ENCODE results near the gene TRIM49B. TPM values are rescaled to one million over a fixed set of nuclear protein-coding genes. Genes with fewer than 3 reads are reported as not detected.

The TRIM49B gene
- not detected in 2 replicates for total RNA-seq

GRCh38 chr11:49028523-49028922, at the start of gene TRIM49B:
TRIM49B (plus strand) TSS chr11:49028823; CDS start chr11:49031600, 2,777 bp downstream.

GRCh38 chr11:48983785-48984184, 44.8 kb upstream of the TRIM49B start, which contains the start of gene TRIM51G:
TRIM51G (minus strand) TSS chr11:48983885; CDS start chr11:48981695, 2,190 bp downstream.

GRCh38 chr11:49059012-49059411, 30.4 kb downstream of the TRIM49B start, which contains the start of gene TRIM64C:
TRIM64C (minus strand) TSS chr11:49059112; CDS start chr11:49059112, 0 bp downstream.

Other genes with a start within 250 kb of the TRIM49B start
- gene TRIM51G, start 44.9 kb upstream of the TRIM49B start, total RNA-seq, result not detected in 2 replicates
- gene TRIM64C, start 30.3 kb downstream of the TRIM49B start, total RNA-seq, result not detected in 2 replicates
- gene FOLH1, start 179.8 kb downstream of the TRIM49B start, total RNA-seq, result not detected in 2 replicates